PC-3 (cell line): ENCODE data around the gene RCSD1. TPM values are rescaled to one million over a fixed set of nuclear protein-coding genes. Genes with fewer than 3 reads are reported as not detected.
"Not testable (repeated sequence)": the region's sequence is repeated elsewhere in the genome, so short reads cannot be mapped to it uniquely, and the experiment has no call there.

Experiments
- ATAC-seq: fragments of 200-7000 bp; cut with Tn5 transposase; 2 replicates; pipeline ENCODE4 v1.9.1; 2020; ENCODE audit warnings: mild to moderate bottlenecking, moderate library complexity
- BruUV-seq: library from RNA; stranded (reverse); fragments of 400-500 nt; replicated peaks from 2 replicates; lab custom pipeline; 2021; lab: Mats Ljungman, UMichigan
- CTCF ChIA-PET: fragments of 300-600 bp; sonication (Branson Sonifier 250); formaldehyde crosslinking; loops from one replicate; lab custom pipeline; 2022; ENCODE audit warnings: antibody characterized with exemption; lab: Charles Lee
- POLR2A ChIA-PET: fragments of 300-600 bp; sonication (Branson Sonifier 250); formaldehyde crosslinking; loops from one replicate; lab custom pipeline; 2022; ENCODE audit warnings: antibody characterized with exemption; ENCODE audit not compliant: unreplicated experiment; lab: Charles Lee
- DNase-seq: peaks from one replicate; pipeline ENCODE4 v3.0.0-alpha.2; 2015
- H2AFZ ChIP-seq: fragments of 300-600 bp; sonication (generic); 2 replicates; pipeline ENCODE4 v1.6.0; 2016; ENCODE audit warnings: antibody characterized with exemption, low read length
- H3F3A ChIP-seq: fragments of 300-600 bp; sonication (generic); one replicate; pipeline ENCODE4 v1.6.0; 2017; ENCODE audit warnings: antibody characterized with exemption, low read length, control low read depth, mild to moderate bottlenecking; ENCODE audit not compliant: unreplicated experiment
- H3K27ac ChIP-seq: fragments of 300-600 bp; sonication (generic); 2 replicates; pipeline ENCODE4 v1.5.1; 2016; ENCODE audit warnings: mild to moderate bottlenecking, low read length
- H3K27me3 ChIP-seq: fragments of 300-600 bp; sonication (generic); 2 replicates; pipeline ENCODE4 v1.6.1; 2016; ENCODE audit warnings: low read length, mixed read lengths
- H3K36me3 ChIP-seq: fragments of 300-600 bp; sonication (generic); 2 replicates; pipeline ENCODE4 v1.6.1; 2016; ENCODE audit warnings: low read depth, mixed run types, low read length, mixed read lengths
- H3K4me1 ChIP-seq: fragments of 300-600 bp; sonication (generic); 2 replicates; pipeline ENCODE4 v1.5.1; 2016; ENCODE audit warnings: low read length; ENCODE audit not compliant: insufficient read depth
- H3K4me2 ChIP-seq: fragments of 300-600 bp; sonication (generic); 2 replicates; pipeline ENCODE4 v1.6.0; 2016; ENCODE audit warnings: low read length
- H3K4me3 ChIP-seq: fragments of 300-600 bp; sonication (generic); 2 replicates; pipeline ENCODE4 v1.5.1; 2016; ENCODE audit warnings: mild to moderate bottlenecking, low read length, mixed read lengths
- H3K79me2 ChIP-seq: fragments of 300-600 bp; sonication (generic); 2 replicates; pipeline ENCODE4 v1.6.1; 2017; ENCODE audit warnings: low read length, mixed read lengths
- H3K9ac ChIP-seq: fragments of 300-600 bp; sonication (generic); 2 replicates; pipeline ENCODE4 v1.6.0; 2016; ENCODE audit warnings: mild to moderate bottlenecking, low read length
- H3K9me2 ChIP-seq: fragments of 300-600 bp; sonication (generic); replicated peaks from 2 replicates; pipeline ENCODE4 v1.6.1; 2016; ENCODE audit warnings: mixed run types, low read length, mixed read lengths
- H3K9me3 ChIP-seq: fragments of 300-600 bp; sonication (generic); 2 replicates; pipeline ENCODE4 v1.6.1; 2016; ENCODE audit warnings: low read length, mixed read lengths
- H4K20me1 ChIP-seq: fragments of 300-600 bp; sonication (generic); 2 replicates; pipeline ENCODE4 v1.6.1; 2016; ENCODE audit warnings: low read length, mixed read lengths
- EZH2 ChIP-seq: fragments of 300-600 bp; sonication (generic); IDR thresholded peaks from one replicate; pipeline ENCODE4 v1.6.1; 2017; ENCODE audit warnings: antibody characterized with exemption, mild to moderate bottlenecking, low read length; ENCODE audit not compliant: unreplicated experiment
- EZH2phosphoT487 ChIP-seq: fragments of 300-600 bp; sonication (generic); IDR thresholded peaks from 2 replicates; pipeline ENCODE4 v1.6.1; 2018; ENCODE audit warnings: mild to moderate bottlenecking, antibody characterized with exemption, low read length, borderline replicate concordance
- intact Hi-C: fragments of 100-400 bp; cut with micrococcal nuclease; formaldehyde crosslinking; loops from 2 replicates; pipeline ENCODE4 v1.9.0; 2023
- total RNA-seq: library from RNA; depleted of rRNA; stranded (reverse); fragments of >200 nt; gene quantifications from 2 replicates; pipeline ENCODE4 v1.2.3, GENCODE V29; 2014
- TF ChIP-seq, protein P1 (sequence below): fragments of 300-600 bp; sonication (generic); conservative IDR thresholded peaks from 2 replicates; pipeline ENCODE4 v1.5.1; 2017; ENCODE audit warnings: antibody characterized with exemption, low read depth, mild to moderate bottlenecking, low read length

Gene RCSD1
- total RNA-seq, 1 experiment from 2014 or later: not detected

GRCh38 chr1:167716000-167716271 lies 85.9 kb downstream of the RCSD1 start:
- Histone ChIP-seq H3K79me2 (no peaks in the 10 kb centered on the region), H3K27ac (0 out of 2 replicates have a peak overlapping the region, but pooled peaks have one; percentile 3), H3K36me3 (no peaks in the 10 kb centered on the region), H3K4me1 (peaks cover 10% of the 10 kb centered on the region; the same call in 1 of the 2 replicates), H3F3A (no peaks in the 10 kb centered on the region), H2AFZ (peak overlapping the region; percentile 96), H3K4me3 (peak overlapping the region; percentile 85), H3K9me3 (no peaks in the 10 kb centered on the region), H4K20me1 (no peaks in the 10 kb centered on the region), H3K4me2 (peak overlapping the region; percentile 93), H3K9me2 (no peaks in the 10 kb centered on the region), H3K9ac (peak overlapping the region; percentile 62), H3K27me3 (no peaks in the 10 kb centered on the region)
- TSS peak; percentile 31 for BruUV-seq
- ChIA-PET POLR2A (no interaction called here), CTCF (interaction anchor here (0.7 to 1.7 kb wide), 2 partner anchors 366 to 650 kb away, joined by 7 read pairs; no protein-coding TSS in a partner anchor)
- ATAC-seq (no peak), DNase-seq (peak; percentile 26)
- no peak for TF ChIP-seq EZH2
- no peak for TF ChIP-seq EZH2phosphoT487
- TF ChIP-seq, protein P1, sequence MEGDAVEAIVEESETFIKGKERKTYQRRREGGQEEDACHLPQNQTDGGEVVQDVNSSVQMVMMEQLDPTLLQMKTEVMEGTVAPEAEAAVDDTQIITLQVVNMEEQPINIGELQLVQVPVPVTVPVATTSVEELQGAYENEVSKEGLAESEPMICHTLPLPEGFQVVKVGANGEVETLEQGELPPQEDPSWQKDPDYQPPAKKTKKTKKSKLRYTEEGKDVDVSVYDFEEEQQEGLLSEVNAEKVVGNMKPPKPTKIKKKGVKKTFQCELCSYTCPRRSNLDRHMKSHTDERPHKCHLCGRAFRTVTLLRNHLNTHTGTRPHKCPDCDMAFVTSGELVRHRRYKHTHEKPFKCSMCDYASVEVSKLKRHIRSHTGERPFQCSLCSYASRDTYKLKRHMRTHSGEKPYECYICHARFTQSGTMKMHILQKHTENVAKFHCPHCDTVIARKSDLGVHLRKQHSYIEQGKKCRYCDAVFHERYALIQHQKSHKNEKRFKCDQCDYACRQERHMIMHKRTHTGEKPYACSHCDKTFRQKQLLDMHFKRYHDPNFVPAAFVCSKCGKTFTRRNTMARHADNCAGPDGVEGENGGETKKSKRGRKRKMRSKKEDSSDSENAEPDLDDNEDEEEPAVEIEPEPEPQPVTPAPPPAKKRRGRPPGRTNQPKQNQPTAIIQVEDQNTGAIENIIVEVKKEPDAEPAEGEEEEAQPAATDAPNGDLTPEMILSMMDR: no peak
- intact Hi-C loops: loop anchor here (1.0 to 5.0 kb wide), 3 partner anchors 87 to 511 kb away; partner anchors contain the start of genes DCAF6 and SFT2D2

- Histone ChIP-seq H3K4me1 (peaks cover 13% of the 10 kb centered on the region; the same call in 1 of the 2 replicates), H4K20me1 (no peaks in the 10 kb centered on the region), H3K9me3 (no peaks in the 10 kb centered on the region), H3K27me3 (no peaks in the 10 kb centered on the region), H3K27ac (no peak overlapping the region), H3F3A (no peaks in the 10 kb centered on the region), H3K79me2 (peaks cover 4% of the 10 kb centered on the region), H2AFZ (no peak overlapping the region), H3K4me2 (peak overlapping the region; percentile 48; the same call in 1 of the 2 replicates), H3K9ac (no peak overlapping the region), H3K9me2 (no peaks in the 10 kb centered on the region), H3K4me3 (no peak overlapping the region), H3K36me3 (no peaks in the 10 kb centered on the region)
- POLR2A ChIA-PET: interaction anchor here (0.6 kb wide), 1 partner anchor 299 kb away, joined by 3 read pairs; no protein-coding TSS in a partner anchor
- ATAC-seq (no peak), DNase-seq (no peak)
- TF ChIP-seq, protein P1: no peak
- TF ChIP-seq EZH2phosphoT487: no peak
- TF ChIP-seq EZH2: no peak
- no TSS peak for BruUV-seq
- CTCF ChIA-PET: interaction anchor here (0.6 to 1.8 kb wide), 3 partner anchors 87 to 457 kb away, joined by 3 to 14 read pairs (median 7); no protein-coding TSS in a partner anchor
- intact Hi-C loops: loop anchor here (5.0 kb wide), 1 partner anchor 510 kb away; the partner anchor contains the start of gene SFT2D2
Observed at GRCh38 chr1:167717351-167717750, 87.3 kb downstream of the RCSD1 start.

- Histone ChIP-seq H3F3A (no peaks in the 10 kb centered on the region), H2AFZ (no peak overlapping the region), H3K4me2 (no peak overlapping the region), H3K27me3 (no peaks in the 10 kb centered on the region), H3K4me3 (no peak overlapping the region), H3K27ac (no peak overlapping the region), H3K9me2 (no peaks in the 10 kb centered on the region), H3K9me3 (no peaks in the 10 kb centered on the region), H3K9ac (no peak overlapping the region), H3K79me2 (peaks cover 22% of the 10 kb centered on the region), H3K36me3 (no peaks in the 10 kb centered on the region), H4K20me1 (peaks cover 11% of the 10 kb centered on the region), H3K4me1 (peaks cover 20% of the 10 kb centered on the region)
- ATAC-seq (no peak), DNase-seq (no peak)
- intact Hi-C loops: loop anchor here (5.0 kb wide), 1 partner anchor 508 kb away; the partner anchor contains the start of gene SFT2D2
- BruUV-seq: no TSS peak
- ChIA-PET POLR2A (no interaction called here), CTCF (no interaction called here)
- TF ChIP-seq, protein P1: no peak
- TF ChIP-seq EZH2phosphoT487 (no peak), EZH2 (no peak)
Observed at GRCh38 chr1:167718914-167719691, 89.1 kb downstream of the RCSD1 start.

- Histone ChIP-seq H3K79me2 (peaks cover 29% of the 10 kb centered on the region), H3K4me1 (peaks cover 24% of the 10 kb centered on the region), H4K20me1 (peaks cover 19% of the 10 kb centered on the region)
- DNase-seq, H3K9me3 ChIP-seq, CTCF ChIA-PET, H2AFZ ChIP-seq, H3K9me2 ChIP-seq, POLR2A ChIA-PET, H3F3A ChIP-seq, H3K36me3 ChIP-seq, H3K4me2 ChIP-seq, H3K4me3 ChIP-seq, H3K27me3 ChIP-seq, BruUV-seq, H3K27ac ChIP-seq, ATAC-seq, H3K9ac ChIP-seq: not testable (repeated sequence)
- intact Hi-C loops: loop anchor here (5.0 kb wide), 1 partner anchor 507 kb away; the partner anchor contains the start of gene SFT2D2
Observed at GRCh38 chr1:167719715-167720421, 89.8 kb downstream of the RCSD1 start.
